ENCODE results near the gene ITPR2.

The ITPR2 gene

GRCh38 chr12:26373606-26374495 lies 459.1 kb downstream of the ITPR2 start:
- peak in 1 of 3 donors; percentile 21 for DNase-seq

- no peak for DNase-seq
Observed at GRCh38 chr12:26372866-26373265, 460.1 kb downstream of the ITPR2 start.

- DNase-seq: no peak
Observed at GRCh38 chr12:26370098-26370497, 462.9 kb downstream of the ITPR2 start.

- peak; percentile 91 to 98 (median 96) for DNase-seq
Observed at GRCh38 chr12:26369588-26369987, 463.4 kb downstream of the ITPR2 start.

- DNase-seq: no peak
Observed at GRCh38 chr12:26367991-26368730, 464.8 kb downstream of the ITPR2 start.

- DNase-seq: no peak
Observed at GRCh38 chr12:26361964-26362363, 471.0 kb downstream of the ITPR2 start.

- peak in 2 of 3 donors; percentile 59 to 81 for DNase-seq
Observed at GRCh38 chr12:26360062-26360461, 472.9 kb downstream of the ITPR2 start.

- DNase-seq: peak; percentile 89 to 96 (median 94)
Observed at GRCh38 chr12:26359576-26359975, 473.4 kb downstream of the ITPR2 start.

GRCh38 chr12:26358651-26359050 lies 474.3 kb downstream of the ITPR2 start:
- no peak for DNase-seq

GRCh38 chr12:26347300-26347699 lies 485.7 kb downstream of the ITPR2 start:
- no peak for DNase-seq

GRCh38 chr12:26346736-26347135 lies 486.3 kb downstream of the ITPR2 start:
- DNase-seq: peak; percentile 26 to 38 (median 37)

- DNase-seq: no peak
Observed at GRCh38 chr12:26345471-26346003, 487.5 kb downstream of the ITPR2 start.

GRCh38 chr12:26341491-26341890 lies 491.5 kb downstream of the ITPR2 start:
- DNase-seq: no peak

GRCh38 chr12:26340649-26341048 lies 492.3 kb downstream of the ITPR2 start:
- DNase-seq: peak; percentile 91 to 95 (median 91)

- DNase-seq: no peak
Observed at GRCh38 chr12:26339976-26340375, 493.0 kb downstream of the ITPR2 start.

- peak; percentile 58 to 64 (median 62) for DNase-seq
Observed at GRCh38 chr12:26338586-26339572, 494.1 kb downstream of the ITPR2 start.

GRCh38 chr12:26335651-26336050 lies 497.3 kb downstream of the ITPR2 start:
- no peak for DNase-seq

GRCh38 chr12:26334621-26335124 lies 498.3 kb downstream of the ITPR2 start:
- peak; percentile 91 to 97 (median 95) for DNase-seq

GRCh38 chr12:26331960-26332359 lies 501.0 kb downstream of the ITPR2 start:
- peak; percentile 18 to 40 (median 38) for DNase-seq

- DNase-seq: no peak
Observed at GRCh38 chr12:26331136-26331535, 501.9 kb downstream of the ITPR2 start.

- DNase-seq: peak; percentile 29 to 57 (median 51)
Observed at GRCh38 chr12:26327975-26328644, 504.9 kb downstream of the ITPR2 start.

Measured in suppressor macrophage treated with lipopolysaccharide for 1 hour (primary cell).